Ascending aorta (tissue), 2 donors: ENCODE data around the gene ZNF839. TPM values are rescaled to one million over a fixed set of nuclear protein-coding genes. Genes with fewer than 3 reads are reported as not detected.
"Not testable (repeated sequence)": the region's sequence is repeated elsewhere in the genome, so short reads cannot be mapped to it uniquely, and the experiment has no call there.

Source experiments
- DNase-seq, 2 donors: peaks; one replicate each; pipeline ENCODE4 v3.0.0-alpha.2; 2019; ENCODE audit warnings: low spot score in 2 of 2
- H3K27ac ChIP-seq, 2 donors: fragments of 200-600 bp; sonication (generic); one replicate each; pipeline ENCODE4 v1.5.1; 2016 to 2017; ENCODE audit warnings: mild to moderate bottlenecking in 1 of 2
- H3K27me3 ChIP-seq: fragments of 200-600 bp; sonication (generic); one replicate; pipeline ENCODE4 v1.5.1; 2017
- H3K36me3 ChIP-seq, 2 donors: fragments of 200-600 bp; sonication (generic); one replicate each; pipeline ENCODE4 v1.5.1; 2016
- H3K4me1 ChIP-seq, 2 donors: fragments of 200-600 bp; sonication (generic); one replicate each; pipeline ENCODE4 v1.5.1; 2016 to 2017; ENCODE audit warnings: mild to moderate bottlenecking in 1 of 2
- H3K4me3 ChIP-seq, 2 donors: fragments of 200-600 bp; sonication (generic); one replicate each; pipeline ENCODE4 v1.5.1; 2016 to 2017; ENCODE audit warnings: mild to moderate bottlenecking in 1 of 2
- H3K9me3 ChIP-seq, 2 donors: fragments of 200-600 bp; sonication (generic); one replicate each; pipeline ENCODE4 v1.5.1; 2016
- CTCF ChIP-seq, 3 experiments: fragments of 200-600 bp in 2 of 3; fragments of 450-650 bp in 1 of 3; sonication (generic) in 2 of 3; IDR thresholded peaks; one replicate each; pipeline ENCODE4 v1.5.1; 2016 to 2019; ENCODE audit warnings: antibody characterized with exemption in 3 of 3, mild to moderate bottlenecking in 1 of 3, moderate library complexity in 1 of 3
- intact Hi-C: fragments of 100-400 bp; cut with DNase I; formaldehyde crosslinking; loops from one replicate; pipeline ENCODE4 v1.15.1; 2023
- total RNA-seq: library from RNA; depleted of rRNA; stranded (reverse); fragments of >200 nt; gene quantifications from one replicate; pipeline ENCODE4 v1.1.0, GENCODE V29; 2016

ZNF839 gene
- total RNA-seq, 1 donor from 2014 or later, result 11.0 TPM

- no peaks in the 10 kb centered on the region for H3K9me3 ChIP-seq
- H3K36me3 ChIP-seq, result no peaks in the 10 kb centered on the region
- no peak overlapping the region for H3K4me3 ChIP-seq
- no peak overlapping the region for H3K27ac ChIP-seq
- no peaks in the 10 kb centered on the region for H3K4me1 ChIP-seq
- intact Hi-C loops, result no loop called here
- TF ChIP-seq CTCF (IDR thresholded peaks at IDR 0.05), result no peak
- H3K27me3 ChIP-seq, result no peaks in the 10 kb centered on the region
- peak in 1 of 2 donors; percentile 51 for DNase-seq
Measured at GRCh38 chr14:102297436-102298170, 21.9 kb upstream of the ZNF839 start.

- H3K4me3 ChIP-seq, H3K4me1 ChIP-seq, H3K36me3 ChIP-seq, H3K9me3 ChIP-seq, intact Hi-C loops, H3K27me3 ChIP-seq, H3K27ac ChIP-seq: not testable (repeated sequence)
- peak in 1 of 2 donors; percentile 33 for DNase-seq
Measured at GRCh38 chr14:102298303-102299070, 21.1 kb upstream of the ZNF839 start.

- DNase-seq, result no peak
- Histone ChIP-seq H3K27ac (no peak overlapping the region), H3K4me3 (no peak overlapping the region), H3K27me3 (no peaks in the 10 kb centered on the region), H3K4me1 (peaks cover 0 to 7% of the 10 kb centered on the region in 2 donors), H3K9me3 (no peaks in the 10 kb centered on the region), H3K36me3 (no peaks in the 10 kb centered on the region)
- no peak for TF ChIP-seq CTCF (IDR thresholded peaks at IDR 0.05)
- intact Hi-C loops, result no loop called here
Measured at GRCh38 chr14:102303664-102304063, 15.9 kb upstream of the ZNF839 start.

- intact Hi-C loops, result loop anchor here (1.0 kb wide), 1 partner anchor 9 kb away; no protein-coding TSS in a partner anchor
- peak; percentile 83 to 98 for DNase-seq
Measured at GRCh38 chr14:102304611-102305506, 14.7 kb upstream of the ZNF839 start, which contains the start of gene MOK. TSS of gene MOK (minus strand) at chr14:102305164. CDS start at chr14:102304968, 196 bp downstream.

More at GRCh38 chr14:102304611-102305506, 14.7 kb upstream of the ZNF839 start, which contains the start of gene MOK:
- Histone ChIP-seq H3K4me3 (peak within 1 kb of the TSS; percentile 61 to 71), H3K27ac (peak within 1 kb of the TSS; percentile 12 to 13), H3K9me3 (no peaks in the 10 kb centered on the region), H3K36me3 (no peaks in the 10 kb centered on the region), H3K27me3 (no peaks in the 10 kb centered on the region), H3K4me1 (peaks cover 0 to 7% of the 10 kb centered on the region in 2 donors)
- TF ChIP-seq CTCF (IDR thresholded peaks at IDR 0.05), result no peak
